GM12865 (cell line): Measurements from ENCODE around the gene GIPC2.

Source experiments
- DNase-seq: peaks from one replicate; pipeline ENCODE4 v3.0.0; 2010; ENCODE audit warnings: low read depth
- H3K4me3 ChIP-seq: 2 replicates; pipeline ENCODE4 v1.5.1; 2011; ENCODE audit warnings: mild to moderate bottlenecking, low read depth, low read length, control low read depth
- CTCF ChIP-seq: IDR thresholded peaks from 2 replicates; pipeline ENCODE4 v1.5.1; 2011; ENCODE audit warnings: low read length, control low read depth, low read depth, inconsistent platforms; ENCODE audit not compliant: insufficient read depth; ENCODE audit errors: missing control alignments

GIPC2 gene

DNA sequence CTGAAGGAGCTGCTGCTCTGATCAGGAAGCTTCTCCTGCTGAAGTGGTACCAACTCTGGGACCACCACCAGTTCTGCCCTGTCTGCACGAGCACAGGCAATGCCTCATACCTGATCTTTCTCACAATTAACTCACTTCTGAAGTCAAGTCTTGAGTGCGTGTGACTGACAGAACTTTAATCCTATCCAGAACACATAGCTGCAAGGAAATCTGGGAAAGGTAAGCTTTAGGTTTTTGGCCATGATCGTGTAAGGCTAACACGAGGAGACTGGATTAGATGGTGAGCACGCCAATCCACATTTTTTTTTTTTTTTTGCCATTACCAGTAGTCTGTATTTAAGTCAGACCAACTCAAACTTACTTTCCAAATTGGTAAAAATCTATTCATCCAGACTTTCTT, 101.3 kb downstream of the GIPC2 start:
- H3K4me3 ChIP-seq = no peak overlapping the region
- no peak for DNase-seq
- TF ChIP-seq CTCF = no peak

DNA sequence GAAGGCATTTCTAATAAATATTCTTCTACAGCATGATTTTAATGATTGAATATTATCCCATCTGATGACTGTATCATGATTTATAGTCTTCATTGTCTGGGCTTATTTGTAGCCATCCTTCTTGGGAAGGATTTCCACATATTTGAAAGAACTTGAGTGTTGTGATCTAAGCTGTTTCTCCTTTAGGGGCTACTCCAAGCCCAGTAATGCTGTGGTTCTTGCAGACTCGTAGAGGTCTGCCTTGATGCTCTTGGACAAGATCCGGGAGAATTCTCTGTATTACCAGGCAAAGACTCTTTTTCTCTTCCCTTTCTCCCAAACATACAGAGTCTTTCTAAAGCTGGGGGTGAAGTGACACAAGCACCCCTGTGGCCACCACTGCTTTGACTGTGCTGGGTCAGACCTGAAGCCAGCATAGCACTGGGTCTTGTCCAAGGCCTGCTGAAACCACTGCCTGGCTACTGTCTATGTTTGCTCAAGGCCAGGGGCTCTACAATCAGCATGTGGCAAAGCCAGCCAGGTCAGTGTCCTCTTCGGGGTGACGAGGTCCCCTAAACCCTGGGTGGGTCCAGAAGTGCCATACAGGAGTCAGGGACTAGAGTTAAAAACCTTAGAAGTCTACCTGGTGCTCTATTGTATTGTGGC, 107.4 kb downstream of the GIPC2 start:
- H3K4me3 ChIP-seq = no peak overlapping the region
- no peak for DNase-seq
- TF ChIP-seq CTCF = no peak

DNA sequence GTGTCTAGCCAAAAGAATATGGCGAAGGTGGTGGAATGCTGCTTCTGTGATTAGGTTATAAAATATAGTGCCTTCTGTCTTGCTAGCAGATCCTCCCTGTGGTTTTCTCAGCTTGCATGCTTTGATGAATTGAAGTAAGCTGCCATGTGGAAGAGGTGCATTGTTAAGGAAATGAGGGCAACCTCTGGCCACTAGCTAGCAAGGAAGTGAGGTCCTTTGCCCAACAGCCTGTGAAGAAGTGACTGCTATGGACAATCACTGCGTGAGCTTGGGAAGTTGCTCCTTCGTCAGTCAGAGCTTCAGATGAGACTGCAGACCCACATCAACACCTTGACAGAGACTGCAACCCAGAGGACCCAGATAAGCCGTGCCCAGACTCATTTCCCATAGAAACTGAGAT, 109.4 kb downstream of the GIPC2 start:
- TF ChIP-seq CTCF = no peak
- H3K4me3 ChIP-seq = no peak overlapping the region
- no peak for DNase-seq

DNA sequence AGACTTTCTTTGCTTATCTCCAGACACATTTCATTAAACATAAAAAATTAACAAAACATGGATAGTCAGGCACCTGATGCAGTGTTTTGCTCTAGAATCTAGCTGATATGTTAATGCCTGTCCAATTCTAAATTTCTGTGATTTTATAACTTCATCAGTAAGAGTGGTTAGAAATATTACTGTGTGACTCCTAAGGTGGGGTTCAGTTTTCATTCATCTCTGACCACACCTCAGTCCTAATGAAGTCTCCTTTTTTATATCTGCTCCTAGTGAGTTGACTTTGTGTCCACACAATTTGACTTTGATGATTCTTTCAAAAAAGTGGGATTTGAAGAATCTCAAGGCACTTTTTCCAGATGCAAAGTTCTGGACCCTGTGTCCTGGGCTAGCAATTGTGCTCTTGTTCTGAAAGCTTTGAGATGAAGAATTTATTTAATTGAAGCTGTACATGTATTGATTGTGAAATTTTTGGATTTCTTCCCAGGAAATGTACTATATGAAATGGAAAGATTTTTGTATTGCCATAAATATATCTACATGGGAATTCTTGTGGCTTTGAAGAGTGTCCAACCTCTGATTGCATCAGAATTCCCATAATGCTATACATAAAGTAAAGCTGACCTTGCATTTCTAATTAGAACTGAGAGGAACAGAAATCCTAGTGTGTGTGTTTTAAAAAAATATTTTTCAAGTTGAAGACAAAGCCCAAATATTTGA, 111.2 kb downstream of the GIPC2 start:
- no peak for TF ChIP-seq CTCF
- no peak overlapping the region for H3K4me3 ChIP-seq
- DNase-seq = no peak

DNA sequence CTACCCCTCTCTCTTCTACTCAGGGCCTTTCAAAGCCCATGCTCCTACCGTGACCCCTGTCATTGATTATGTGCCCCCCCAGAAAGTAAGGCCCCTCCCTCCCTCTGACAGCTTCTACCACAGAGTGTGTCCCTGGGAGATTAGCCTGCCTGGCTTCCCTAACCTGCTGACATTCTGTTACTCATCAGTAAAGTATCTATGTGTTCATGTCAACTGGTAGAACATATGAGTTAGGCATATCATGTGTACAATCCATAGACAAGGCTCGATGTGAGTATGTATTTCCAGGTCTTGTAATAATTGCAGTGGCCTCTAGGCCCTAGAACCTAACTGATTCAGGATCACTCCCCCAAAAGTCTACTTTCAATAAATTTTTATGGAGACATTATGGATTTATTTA, 120.0 kb downstream of the GIPC2 start:
- no peak for TF ChIP-seq CTCF
- no peak for DNase-seq
- H3K4me3 ChIP-seq = no peak overlapping the region

DNA sequence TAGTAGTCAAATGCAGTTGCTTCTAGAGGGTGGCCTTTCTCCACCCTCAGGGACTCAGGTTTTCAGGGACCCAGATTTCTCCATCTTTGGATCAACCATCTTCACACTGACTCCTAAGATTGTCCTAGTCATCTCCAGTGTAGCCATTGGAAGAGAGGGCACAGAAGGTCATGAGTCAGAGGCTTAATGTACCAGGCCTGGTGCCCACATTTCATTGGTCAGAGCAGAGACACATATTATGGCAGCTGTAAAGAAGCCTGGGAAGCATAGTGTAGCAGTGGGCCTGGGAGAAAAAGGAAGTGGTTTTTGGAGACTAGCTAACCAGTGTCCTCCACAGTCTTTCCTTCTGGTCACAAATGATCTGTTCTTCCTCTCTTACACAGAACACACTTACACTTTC, 122.5 kb downstream of the GIPC2 start:
- no peak for DNase-seq
- no peak overlapping the region for H3K4me3 ChIP-seq
- no peak for TF ChIP-seq CTCF

GRCh38 chr1:78170859-78171258, 125.1 kb downstream of the GIPC2 start:
- no peak overlapping the region for H3K4me3 ChIP-seq
- TF ChIP-seq CTCF = no peak
- DNase-seq = no peak
